Small intestine (tissue), 7 donors: ENCODE data around the gene DLST. TPM values are rescaled to one million over a fixed set of nuclear protein-coding genes. Genes with fewer than 3 reads are reported as not detected.

Experiments
- DNase-seq, 2 donors: peaks; one replicate each; pipeline versions ENCODE4 v3.0.0 to v3.0.0-alpha.2; 2013
- FAIRE-seq: peaks from 2 replicates; lab custom pipeline; 2012; peaks lifted over from hg19 to GRCh38; lab: Jason Lieb, UNC
- H3K27ac ChIP-seq, 3 donors: one replicate each; pipeline ENCODE4 v1.5.1; 2013; ENCODE audit warnings: low read length in 2 of 3, mild to moderate bottlenecking in 2 of 3, control low read depth in 1 of 3, inconsistent platforms in 1 of 3, low read depth in 1 of 3, moderate library complexity in 1 of 3
- H3K27me3 ChIP-seq, 3 donors: one replicate each; pipeline ENCODE4 v1.6.1; 2013; ENCODE audit warnings: low read length in 3 of 3, inconsistent platforms in 1 of 3; ENCODE audit not compliant: control insufficient read depth in 3 of 3, insufficient read depth in 3 of 3
- H3K36me3 ChIP-seq, 3 donors: one replicate each; pipeline ENCODE4 v1.6.1; 2013; ENCODE audit warnings: low read length in 3 of 3, inconsistent platforms in 1 of 3, low read depth in 1 of 3, mild to moderate bottlenecking in 1 of 3, moderate library complexity in 1 of 3; ENCODE audit not compliant: control insufficient read depth in 3 of 3, insufficient read depth in 2 of 3
- H3K4me1 ChIP-seq, 3 donors: one replicate each; pipeline ENCODE4 v1.6.1; 2013; ENCODE audit warnings: low read length in 2 of 3, inconsistent platforms in 1 of 3, low read depth in 1 of 3, mild to moderate bottlenecking in 1 of 3, moderate library complexity in 1 of 3; ENCODE audit not compliant: control insufficient read depth in 3 of 3, insufficient read depth in 2 of 3
- H3K4me3 ChIP-seq, 3 donors: one replicate each; pipeline ENCODE4 v1.5.1; 2013; ENCODE audit warnings: low read length in 3 of 3, control low read depth in 1 of 3, inconsistent platforms in 1 of 3, low read depth in 1 of 3, mild to moderate bottlenecking in 1 of 3, moderate library complexity in 1 of 3
- H3K9me3 ChIP-seq, 2 donors: one replicate each; pipeline ENCODE4 v1.6.1; 2013; ENCODE audit warnings: low read depth in 1 of 2, low read length in 1 of 2; ENCODE audit not compliant: control insufficient read depth in 2 of 2, insufficient read depth in 1 of 2
- WGBS, 3 donors: extraction: QIAGEN DNeasy Blood & Tissue Kit; methylation state at CpG; one replicate each; pipeline ENCODE4 v1.1.7; 2013; 5-methylcytosine and 5-hydroxymethylcytosine counted together
- polyA plus RNA-seq, 4 donors: library from polyadenylated mRNA; stranded (reverse) in 3 of 4; unstranded in 1 of 4; fragments of 200-250 nt in 3 of 4; fragments of 120-200 nt in 1 of 4; gene quantifications; one replicate each; pipeline versions ENCODE4 v1.2.1 to v1.2.3, GENCODE V29; 2013
- donor health status: healthy with polysubstance abuse.
- donor health status: control.
- donor health status: control.
- donor health status: Bipolar disorder and iron deficiency.
- donor health status: healthy.

Gene DLST
- polyA plus RNA-seq, 4 donors, result 94.2 to 110 (median 97.8) TPM

DNA sequence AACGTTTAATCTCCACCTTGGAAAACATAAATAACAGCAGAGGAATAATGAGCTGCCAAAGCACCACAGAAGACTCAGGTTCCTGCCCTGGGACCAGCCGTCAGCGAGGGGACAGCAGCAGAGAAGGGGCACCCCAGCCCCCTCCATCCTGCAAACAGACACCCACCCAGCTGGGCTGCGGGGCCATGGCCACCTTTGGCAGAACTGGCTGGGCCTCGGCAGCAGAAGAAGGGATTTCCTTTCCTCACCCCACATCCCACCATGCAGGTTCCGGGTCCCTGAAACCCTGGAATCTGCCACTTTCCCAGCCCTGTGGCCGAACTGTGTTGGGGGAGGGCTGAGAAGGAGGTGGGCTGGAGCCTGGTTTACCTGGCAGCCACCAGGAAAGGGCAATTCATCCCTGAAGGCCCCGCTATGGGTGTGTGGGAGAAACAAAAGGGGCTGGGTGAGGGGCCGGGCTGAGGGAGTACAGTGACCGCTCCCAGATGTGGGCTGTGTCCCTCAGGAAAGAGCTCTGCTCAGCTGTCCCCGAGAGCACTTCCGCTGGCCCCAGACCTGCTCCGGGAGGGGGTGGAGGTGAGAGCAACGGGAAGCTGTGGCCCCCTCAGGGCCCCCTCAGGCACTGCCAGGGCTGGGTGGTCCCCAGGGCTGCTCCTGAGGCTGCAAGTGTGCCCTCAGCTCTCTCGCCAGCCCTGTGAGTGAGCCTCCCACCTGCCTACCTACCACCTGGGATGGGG is 69.9 kb downstream of the DLST start:
- Histone ChIP-seq H3K27ac (peak overlapping the region in 2 of 3 donors; percentile 39 to 96), H3K9me3 (peaks cover 0 to 4% of the 10 kb centered on the region in 2 donors), H3K27me3 (no peaks in the 10 kb centered on the region), H3K4me1 (peaks cover 0 to 62% (median 5%) of the 10 kb centered on the region in 3 donors), H3K36me3 (peaks cover 0 to 29% (median 0%) of the 10 kb centered on the region in 3 donors), H3K4me3 (peak overlapping the region in 1 of 3 donors; percentile 11)
- FAIRE-seq, result no peak
- DNase-seq, result peak in 1 of 2 donors; percentile 68
- 56 to 61% (median 59%) methylated on average over 14 to 15 of the region's 15 CpGs for WGBS, 3 donors

- Histone ChIP-seq H3K4me3 (peak overlapping the region in 1 of 3 donors; percentile 11), H3K27ac (peak overlapping the region in 1 of 3 donors; percentile 96), H3K27me3 (no peaks in the 10 kb centered on the region), H3K36me3 (peaks cover 0 to 29% (median 0%) of the 10 kb centered on the region in 3 donors), H3K4me1 (peaks cover 0 to 62% (median 5%) of the 10 kb centered on the region in 3 donors), H3K9me3 (peaks cover 0 to 4% of the 10 kb centered on the region in 2 donors)
- no peak for DNase-seq
- no peak for FAIRE-seq
- WGBS, 3 donors, result 76 to 83% (median 82%) methylated on average over 6 of the region's 6 CpGs
Measured at GRCh38 chr14:74952180-74952665, 70.5 kb downstream of the DLST start.

DNA sequence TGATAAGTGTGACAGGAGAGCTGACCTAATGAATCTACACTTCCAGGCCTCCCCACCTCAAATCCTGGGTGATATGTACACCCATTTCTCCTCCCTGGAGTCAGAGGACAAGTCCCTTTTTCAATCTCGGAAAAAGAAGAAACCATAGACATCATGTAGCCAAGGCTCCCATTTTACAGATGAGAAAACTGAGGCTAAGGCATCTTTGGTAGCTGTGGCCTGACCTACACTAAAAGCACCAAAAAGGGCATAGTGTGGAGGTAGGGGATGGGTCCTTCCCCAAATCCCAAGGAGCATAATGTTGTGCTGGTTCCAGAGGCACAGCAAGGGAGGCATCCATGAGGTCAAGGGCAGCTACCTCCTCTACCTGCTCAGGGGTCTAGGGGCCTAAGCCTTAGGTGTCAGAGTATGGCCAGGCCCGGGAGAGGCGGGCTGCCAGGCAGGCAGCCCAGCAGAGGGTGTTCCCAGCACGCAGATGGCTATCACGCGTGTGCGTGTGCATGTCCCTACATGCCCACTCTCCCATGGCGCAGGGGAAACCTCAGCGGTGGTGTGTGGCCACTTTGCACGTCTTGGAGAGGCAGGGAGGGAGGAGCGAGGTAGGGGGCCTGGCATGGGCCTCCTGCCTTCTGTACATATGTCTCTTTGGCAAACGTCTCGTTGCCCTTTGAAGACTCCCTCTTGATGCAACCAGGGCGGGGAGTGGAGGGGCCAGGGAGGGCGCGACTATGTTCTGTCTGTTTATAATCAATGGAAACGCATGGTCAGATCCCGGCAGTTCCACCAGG is 71.2 kb downstream of the DLST start:
- Histone ChIP-seq H3K36me3 (peaks cover 0 to 24% (median 0%) of the 10 kb centered on the region in 3 donors), H3K27me3 (no peaks in the 10 kb centered on the region), H3K9me3 (peaks cover 0 to 4% of the 10 kb centered on the region in 2 donors), H3K4me1 (peaks cover 0 to 62% (median 5%) of the 10 kb centered on the region in 3 donors), H3K4me3 (no peak overlapping the region), H3K27ac (peak overlapping the region in 1 of 3 donors; percentile 96)
- no peak for FAIRE-seq
- 82 to 86% (median 83%) methylated on average over 18 of the region's 18 CpGs for WGBS, 3 donors
- no peak for DNase-seq

Other genes starting within 250 kb of the DLST start
- gene AREL1, start 168.8 kb upstream of the DLST start, polyA plus RNA-seq, result 10 to 100 TPM in 3 of 4 donors, 1 to 10 TPM in 1; 8.4 to 20.4 (median 16.4) TPM
- 10 to 100 TPM; 11.9 to 40.0 (median 23.8) TPM for gene FCF1, start 168.8 kb upstream of the DLST start, polyA plus RNA-seq
- gene YLPM1, start 118.6 kb upstream of the DLST start, polyA plus RNA-seq, result 10 to 100 TPM in 3 of 4 donors, 1 to 10 TPM in 1; 5.1 to 50.5 (median 13.1) TPM
- 1 to 10 TPM in 1 of 4 donors, not detected in 3; 1.1 TPM for gene PROX2, start 5.8 kb upstream of the DLST start, polyA plus RNA-seq
- 1 to 10 TPM; 1.8 to 3.5 (median 3.0) TPM for gene RPS6KL1, start 41.3 kb downstream of the DLST start, polyA plus RNA-seq
- gene PGF, start 73.7 kb downstream of the DLST start, polyA plus RNA-seq, result 10 to 100 TPM in 2 of 4 donors, 1 to 10 TPM in 2; 1.6 to 14.0 (median 6.9) TPM
- 10 to 100 TPM; 36.2 to 50.8 (median 44.8) TPM for gene EIF2B2, start 121.0 kb downstream of the DLST start, polyA plus RNA-seq
- gene MLH3, start 169.6 kb downstream of the DLST start, polyA plus RNA-seq, result 10 to 100 TPM; 13.9 to 23.7 (median 17.6) TPM
- gene ACYP1, start 182.1 kb downstream of the DLST start, polyA plus RNA-seq, result 10 to 100 TPM; 15.9 to 27.1 (median 22.6) TPM
- 10 to 100 TPM in 1 of 4 donors, 1 to 10 TPM in 3; 3.4 to 15.9 (median 6.1) TPM for gene ZC2HC1C, start 187.7 kb downstream of the DLST start, polyA plus RNA-seq
- 10 to 100 TPM; 14.9 to 66.5 (median 25.2) TPM for gene NEK9, start 245.1 kb downstream of the DLST start, polyA plus RNA-seq